Measurements from ENCODE around the gene C10orf90.

C10orf90 gene

DNA sequence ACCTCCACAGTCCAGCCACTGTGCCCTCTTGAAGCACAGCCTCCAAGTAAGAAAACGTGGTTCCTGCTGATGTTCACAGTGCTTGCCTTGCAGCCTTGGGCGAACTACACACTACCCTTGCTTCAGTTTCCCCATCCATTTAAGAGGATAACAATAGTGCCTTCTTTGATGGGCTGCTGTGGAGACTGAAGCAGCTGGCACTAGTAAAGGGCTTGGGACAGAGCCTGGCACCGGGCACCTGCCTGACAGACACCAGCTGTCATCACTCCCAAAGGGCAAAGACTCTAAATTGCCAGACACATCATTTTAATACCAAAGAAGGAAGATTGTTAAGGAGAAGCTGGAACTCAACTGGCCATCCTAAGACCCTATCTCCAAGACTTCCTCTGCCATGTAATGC is 3.1 kb upstream of the C10orf90 start:
- no peak for DNase-seq (ENCODE audit: low read depth in 3 of 3)

DNA sequence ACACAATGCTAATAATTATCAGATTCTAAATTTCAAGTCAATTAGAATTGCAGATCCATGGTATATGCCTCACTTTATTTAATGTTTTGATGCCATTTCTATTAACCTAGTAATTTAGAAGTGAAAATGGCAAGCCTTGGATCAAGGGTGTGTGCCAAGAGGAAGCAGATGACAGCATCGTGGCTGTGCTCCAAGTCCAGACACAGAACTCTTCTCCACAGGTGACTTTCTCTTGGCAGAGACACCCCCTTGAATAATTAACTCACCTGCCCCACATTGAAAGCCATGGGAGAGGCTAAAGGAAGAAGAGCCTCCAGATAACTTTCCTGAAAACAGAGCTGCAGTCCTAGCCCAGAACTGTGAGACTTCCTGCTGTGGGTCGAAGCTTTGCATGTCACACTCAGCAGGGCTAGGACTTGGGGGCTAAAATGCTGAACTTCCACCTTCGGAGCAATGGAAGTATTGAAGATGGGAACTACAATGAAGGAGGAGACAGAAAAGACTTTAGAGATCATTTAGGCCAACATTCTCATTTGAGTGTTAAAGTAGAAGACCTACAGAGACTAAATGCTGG is 996 bp upstream of the C10orf90 start:
- DNase-seq (ENCODE audit: low read depth in 3 of 3): no peak

DNA sequence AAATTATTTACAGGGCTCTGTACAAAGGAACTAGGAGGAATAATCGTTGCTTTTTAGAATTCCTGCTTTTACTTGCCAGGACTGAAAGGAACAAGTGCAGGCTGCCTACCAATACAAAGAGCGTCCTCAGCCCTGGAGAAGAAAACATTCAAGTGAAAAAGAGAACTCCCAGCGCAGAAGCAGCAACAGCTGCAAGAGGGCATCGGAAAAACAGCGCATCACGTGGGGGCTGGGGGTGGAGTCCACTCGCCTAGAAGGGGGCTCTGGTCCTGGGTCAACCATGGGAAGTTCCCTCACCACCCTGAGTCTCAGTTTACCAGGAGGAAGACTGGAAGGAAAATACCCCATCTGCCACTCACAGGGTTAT is 385 bp upstream of the C10orf90 start:
- no peak for DNase-seq (ENCODE audit: low read depth in 3 of 3)

DNA sequence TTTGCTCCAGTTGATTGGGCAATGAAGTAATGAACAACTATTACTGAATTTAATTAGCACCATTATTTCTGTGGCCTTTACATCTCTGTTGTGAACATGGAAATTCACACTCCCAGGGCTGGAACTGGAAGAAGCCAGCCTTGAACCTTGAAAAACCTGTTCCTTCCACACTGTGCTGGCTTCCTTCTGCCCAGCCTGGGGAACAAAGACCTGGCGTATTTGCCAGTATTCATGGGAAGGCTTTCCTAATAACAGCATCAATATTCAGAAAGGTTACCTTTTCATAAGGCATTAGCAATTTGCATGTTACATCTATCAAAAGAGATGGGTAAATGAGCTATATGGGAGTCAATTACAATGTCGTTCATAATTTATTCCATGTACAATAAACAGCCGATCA is 1.3 kb downstream of the C10orf90 start:
- DNase-seq (ENCODE audit: low read depth in 3 of 3): no peak

DNA sequence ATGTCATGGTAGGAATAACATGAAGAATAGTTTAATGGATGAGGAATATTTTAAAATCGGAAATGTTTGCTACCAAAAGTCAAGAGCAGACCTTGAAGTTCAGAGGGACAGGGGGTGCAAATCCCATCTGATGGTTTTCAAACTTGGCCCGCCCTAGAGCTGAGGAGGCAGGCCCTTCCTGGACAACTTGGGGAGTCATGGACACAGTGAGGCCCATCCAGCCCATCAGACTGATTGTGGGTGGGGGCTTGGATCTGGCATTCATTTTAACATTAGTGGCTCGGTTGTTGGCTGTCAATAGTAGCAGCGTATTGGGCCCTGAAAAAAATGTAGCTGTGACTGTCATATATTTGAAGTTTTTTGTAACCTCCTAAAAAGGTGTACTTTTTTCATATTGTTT is 2.0 kb downstream of the C10orf90 start:
- DNase-seq (ENCODE audit: low read depth in 3 of 3): no peak

DNA sequence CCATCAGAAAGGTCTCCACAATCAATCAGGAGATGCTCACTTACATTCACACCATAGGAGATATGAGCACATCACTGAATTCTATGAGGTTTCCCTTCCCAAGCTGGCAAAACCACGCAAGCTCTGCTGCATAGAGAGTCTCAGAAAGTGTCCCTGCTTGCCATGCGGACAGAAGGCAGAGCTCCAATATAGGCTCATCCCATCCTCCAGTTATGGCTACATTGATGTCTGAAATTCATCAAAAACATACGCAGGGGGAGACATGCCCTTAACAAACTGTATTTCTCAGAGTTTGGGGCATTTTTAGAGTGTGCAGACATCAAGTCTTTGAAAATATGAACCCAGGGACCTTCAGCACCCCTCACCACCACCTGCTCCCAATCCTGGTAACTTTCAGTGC is 2.9 kb downstream of the C10orf90 start:
- no peak for DNase-seq (ENCODE audit: low read depth in 3 of 3)

DNA sequence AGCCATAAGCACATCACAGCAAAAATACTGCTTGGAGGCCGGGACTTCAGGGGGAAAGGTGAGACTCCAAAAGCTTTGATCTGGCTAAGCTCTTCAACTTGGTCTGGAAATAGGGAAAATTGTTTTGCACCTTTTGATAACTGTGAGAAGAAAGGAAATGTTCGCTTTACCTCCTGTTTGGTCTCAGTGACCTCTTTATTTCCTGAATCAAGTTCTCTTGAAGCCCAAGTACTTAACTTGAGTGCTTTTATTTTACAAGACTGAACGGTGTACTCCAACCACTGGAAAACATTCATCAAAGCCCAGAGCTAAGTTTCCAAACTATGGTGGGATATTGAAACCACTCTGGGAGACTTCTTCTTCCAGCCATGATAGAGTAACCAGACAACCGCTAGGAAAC is 5.3 kb downstream of the C10orf90 start:
- no peak for DNase-seq (ENCODE audit: low read depth in 3 of 3)

DNA sequence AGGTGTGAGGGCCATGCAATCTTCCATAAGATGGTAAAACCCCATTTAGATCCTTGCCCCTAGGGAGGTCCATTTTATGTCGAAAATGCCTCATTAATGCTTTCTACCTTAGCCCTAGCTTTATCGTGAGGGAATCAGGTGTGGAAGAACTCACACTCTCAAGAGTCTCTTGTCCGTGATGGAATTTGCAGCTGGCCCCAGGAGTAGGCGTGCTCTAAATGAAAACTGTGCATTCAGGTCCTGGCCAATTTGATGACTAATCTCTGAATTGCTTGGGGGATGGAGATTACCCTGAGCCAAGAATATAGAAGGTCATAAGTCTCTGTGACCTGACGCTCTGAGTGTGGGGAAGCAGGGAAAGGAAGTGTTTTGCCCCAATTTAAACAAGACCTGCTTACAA is 6.6 kb downstream of the C10orf90 start:
- DNase-seq (ENCODE audit: low read depth in 3 of 3): no peak

DNA sequence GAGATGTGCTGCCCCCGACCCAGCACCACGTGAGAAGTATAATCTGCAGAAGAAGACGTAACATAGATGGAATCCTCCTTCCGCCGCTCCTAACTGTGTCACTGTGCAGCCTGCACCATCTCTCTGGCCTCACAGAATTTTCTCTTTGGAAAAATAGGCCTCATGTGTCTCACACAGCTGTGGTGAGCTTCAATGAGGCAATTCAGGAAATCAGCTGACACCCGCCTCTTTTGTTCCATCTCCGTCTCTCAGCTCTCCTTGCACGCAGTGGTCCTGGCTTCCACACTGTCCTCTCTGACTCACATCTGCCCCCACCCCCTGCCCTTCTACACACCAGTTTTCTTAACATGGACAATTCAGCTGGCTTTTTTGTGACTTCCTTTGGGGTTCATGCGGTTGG is 7.2 kb downstream of the C10orf90 start:
- no peak for DNase-seq (ENCODE audit: low read depth in 3 of 3)

DNA sequence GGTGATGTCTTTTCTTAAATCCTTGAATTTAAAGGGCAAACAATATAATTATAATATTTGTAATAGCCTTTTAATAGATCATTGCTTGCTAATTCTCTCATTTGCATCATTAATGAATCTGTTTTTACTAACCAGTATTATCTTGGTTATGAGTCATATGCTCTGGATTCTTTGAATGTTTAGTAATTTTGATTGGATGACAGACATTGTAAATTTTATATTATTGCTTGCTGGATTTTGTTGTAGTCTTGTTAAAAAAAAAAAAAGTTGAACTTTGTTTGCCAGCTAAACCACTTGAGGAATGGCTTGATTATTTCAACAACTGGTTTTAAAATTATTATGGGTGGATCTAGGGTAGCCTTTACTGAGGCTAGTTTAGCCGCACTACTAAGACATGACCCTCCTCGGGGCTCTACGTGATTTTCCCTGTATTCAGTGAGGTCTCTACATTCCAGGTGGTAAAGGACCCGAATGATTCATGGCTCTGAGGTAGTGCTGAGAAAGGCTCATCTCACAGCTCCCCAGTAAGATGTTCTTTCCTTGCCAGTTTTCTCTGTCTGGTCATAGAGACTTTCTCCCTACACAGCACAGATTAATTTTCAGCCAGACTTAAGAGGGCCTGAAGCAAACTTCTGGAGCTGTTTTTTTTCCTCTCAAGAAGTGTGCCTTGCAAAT is 8.5 kb downstream of the C10orf90 start:
- DNase-seq (ENCODE audit: low read depth in 3 of 3): no peak

DNA sequence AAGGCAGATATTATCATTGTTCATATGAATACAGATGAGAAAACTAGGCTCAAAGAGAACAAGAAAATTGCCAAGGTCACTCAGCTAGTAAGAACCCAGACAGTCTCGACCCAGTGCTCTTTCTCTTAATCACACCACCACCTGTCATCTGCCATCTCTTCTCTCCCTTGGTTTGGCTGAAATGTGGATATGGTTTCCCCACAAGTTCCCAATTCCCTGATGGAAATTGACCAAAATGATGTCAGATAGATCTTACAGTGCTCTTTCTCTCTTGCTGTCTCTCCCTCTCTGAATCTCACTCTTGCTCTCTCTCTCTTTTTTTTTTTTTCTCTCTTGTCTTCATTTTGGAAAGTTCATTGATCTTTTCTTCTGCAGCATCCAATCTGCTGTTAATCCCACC is 9.1 kb downstream of the C10orf90 start:
- no peak for DNase-seq (ENCODE audit: low read depth in 3 of 3)

DNA sequence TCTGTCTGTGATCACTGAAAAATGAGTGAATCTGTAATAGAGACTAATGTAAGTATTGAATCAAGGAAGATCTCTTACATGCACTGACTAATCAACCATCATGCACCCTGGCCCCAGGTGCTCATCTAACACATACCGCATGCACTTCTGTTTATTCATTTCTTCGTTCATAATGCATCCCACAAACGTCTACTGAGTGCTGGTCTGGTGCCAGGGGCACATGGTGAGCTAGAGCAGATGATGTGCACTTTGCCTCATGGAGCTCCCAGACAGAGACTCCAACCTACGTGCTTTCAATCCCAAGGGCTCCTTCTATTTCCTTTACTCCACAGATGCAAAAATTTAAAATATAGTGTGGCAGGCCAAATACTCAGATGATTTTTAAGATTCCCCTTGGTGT is 10.7 kb downstream of the C10orf90 start:
- no peak for DNase-seq (ENCODE audit: low read depth in 3 of 3)

DNA sequence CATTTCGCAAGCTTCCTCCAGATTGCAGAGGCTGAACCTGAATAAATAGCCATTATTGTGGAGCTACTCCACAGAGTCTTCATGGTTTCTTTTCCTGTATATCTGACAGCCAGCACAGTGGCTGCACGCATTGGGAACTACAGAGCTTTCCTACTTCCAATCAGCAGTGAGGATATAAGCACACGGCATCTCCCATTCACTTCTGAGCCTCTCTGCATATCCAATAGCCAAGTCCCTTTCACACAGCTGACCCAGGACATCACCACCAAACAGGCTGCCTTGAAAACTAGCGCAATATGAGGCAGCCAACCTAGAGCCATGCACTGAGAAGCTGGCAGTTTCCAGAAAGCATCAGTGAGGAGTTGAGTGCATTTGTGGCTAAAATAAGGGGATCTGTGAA is 11.6 kb downstream of the C10orf90 start:
- no peak for DNase-seq (ENCODE audit: low read depth in 3 of 3)

DNA sequence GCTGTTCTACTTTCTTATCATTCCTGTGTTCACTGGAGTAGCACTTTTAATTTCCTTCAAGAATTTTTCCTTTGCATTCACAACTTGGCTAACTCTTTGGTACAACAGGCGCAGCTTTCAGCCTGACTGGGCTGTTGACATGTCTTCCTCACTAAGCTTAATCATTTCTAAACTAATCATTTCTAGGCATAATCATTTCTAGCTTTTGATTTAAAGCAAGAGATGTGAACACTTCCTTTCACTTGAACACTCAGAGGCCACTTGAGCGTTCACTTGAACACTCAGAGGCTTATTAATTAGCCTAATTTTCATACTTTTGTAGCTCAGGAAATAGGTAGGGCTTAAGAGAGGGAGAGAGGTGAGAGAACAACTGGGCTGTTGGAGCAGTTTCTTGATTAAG is 15.9 kb downstream of the C10orf90 start:
- no peak for DNase-seq (ENCODE audit: low read depth in 3 of 3)

DNA sequence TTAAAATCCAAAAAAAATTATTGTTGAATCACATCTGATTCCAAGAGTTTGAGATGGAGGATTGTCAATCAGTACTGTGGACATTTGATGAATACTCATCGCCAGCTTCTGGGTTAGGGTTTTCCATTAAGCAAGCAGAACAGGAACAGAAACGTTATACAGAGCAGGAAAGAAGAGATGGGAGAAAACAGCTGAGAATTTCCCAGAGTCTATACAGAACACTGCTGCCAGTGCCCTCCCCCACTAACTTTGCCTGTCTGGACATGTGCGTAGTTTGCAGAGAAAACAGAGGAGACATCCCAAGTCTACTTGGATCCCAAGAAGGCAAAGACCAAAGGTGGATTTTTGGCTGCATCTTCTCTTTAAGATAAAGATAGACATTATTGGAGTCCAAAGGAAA is 19.0 kb downstream of the C10orf90 start:
- no peak for DNase-seq (ENCODE audit: low read depth in 3 of 3)

DNA sequence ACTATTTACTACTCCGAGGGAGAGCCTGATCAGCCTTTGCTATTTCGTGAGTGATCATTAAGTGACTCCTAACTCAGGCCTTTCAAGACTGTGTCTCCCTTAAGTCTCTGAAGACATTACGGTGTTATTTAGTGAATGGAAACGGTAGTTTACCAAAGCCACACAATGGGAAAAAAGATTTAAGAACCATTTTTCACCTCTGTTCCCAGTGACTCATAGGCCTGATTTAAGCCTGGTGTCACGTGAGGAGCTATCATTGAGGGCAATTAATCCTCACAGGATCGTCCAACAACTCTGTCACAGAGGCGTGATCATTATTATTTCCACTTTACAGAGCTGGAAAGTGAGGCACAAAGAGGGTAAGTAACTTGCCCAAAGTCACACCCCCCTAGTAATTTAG is 20.3 kb downstream of the C10orf90 start:
- no peak for DNase-seq (ENCODE audit: low read depth in 3 of 3)

DNA sequence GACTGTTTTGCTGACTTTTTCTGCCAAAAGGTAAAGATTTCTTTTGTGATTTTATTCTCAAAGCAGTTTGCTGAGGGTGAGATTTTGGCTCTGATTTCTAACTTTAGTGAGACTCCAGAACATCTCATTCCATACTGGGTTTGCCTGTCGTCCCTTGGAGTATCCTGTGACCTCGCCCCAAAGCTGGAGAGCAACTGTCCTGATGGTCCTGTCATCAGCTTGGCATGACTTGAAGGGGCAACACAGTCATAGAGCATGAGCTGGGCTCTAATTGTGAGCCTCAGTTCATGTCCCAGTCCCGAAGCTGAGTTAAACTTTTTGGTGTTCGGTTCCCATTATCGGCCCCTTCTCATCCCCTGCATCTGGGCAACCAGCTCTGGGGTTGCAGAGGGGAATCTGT is 23.4 kb downstream of the C10orf90 start:
- DNase-seq (ENCODE audit: low read depth in 3 of 3): no peak

DNA sequence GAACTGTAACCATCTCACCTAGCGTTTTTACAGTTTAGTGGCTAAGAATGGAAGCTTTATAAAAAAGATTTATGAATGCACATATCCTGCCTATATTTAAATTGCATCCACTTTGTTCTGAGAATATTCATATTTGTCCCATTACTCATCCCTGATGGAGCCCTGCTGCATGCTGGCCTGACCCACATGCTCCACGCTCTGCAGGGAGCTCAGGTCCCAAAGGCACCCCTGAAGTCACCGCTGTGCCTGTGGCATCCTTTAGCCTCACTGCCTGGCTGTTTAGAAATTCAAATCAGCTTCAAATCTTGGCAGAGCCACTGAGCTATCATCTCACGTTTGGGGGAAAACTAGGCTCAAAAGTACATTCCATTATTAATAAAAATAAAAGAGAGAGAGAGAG is 24.4 kb downstream of the C10orf90 start:
- no peak for DNase-seq (ENCODE audit: low read depth in 3 of 3)

DNA sequence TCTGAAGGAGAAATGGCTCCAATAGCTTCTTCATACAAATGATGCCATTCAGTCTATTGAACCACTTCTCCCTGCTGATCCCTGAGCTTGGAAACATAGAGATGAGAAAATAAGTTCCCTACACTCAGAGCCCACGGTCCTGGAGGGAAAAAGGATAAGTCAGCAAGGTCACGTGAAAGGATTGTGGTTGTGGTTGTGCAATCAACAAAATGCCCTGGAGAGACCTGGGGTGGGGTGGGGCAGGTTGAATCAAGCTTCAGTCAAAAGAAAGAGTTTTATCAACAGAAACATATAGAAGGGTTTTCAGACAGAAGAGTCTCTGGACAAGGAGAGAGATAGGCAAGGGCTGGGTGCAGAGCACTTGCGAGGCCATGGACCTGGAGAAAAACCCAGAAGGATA is 30.1 kb downstream of the C10orf90 start:
- DNase-seq (ENCODE audit: low read depth in 3 of 3): no peak

DNA sequence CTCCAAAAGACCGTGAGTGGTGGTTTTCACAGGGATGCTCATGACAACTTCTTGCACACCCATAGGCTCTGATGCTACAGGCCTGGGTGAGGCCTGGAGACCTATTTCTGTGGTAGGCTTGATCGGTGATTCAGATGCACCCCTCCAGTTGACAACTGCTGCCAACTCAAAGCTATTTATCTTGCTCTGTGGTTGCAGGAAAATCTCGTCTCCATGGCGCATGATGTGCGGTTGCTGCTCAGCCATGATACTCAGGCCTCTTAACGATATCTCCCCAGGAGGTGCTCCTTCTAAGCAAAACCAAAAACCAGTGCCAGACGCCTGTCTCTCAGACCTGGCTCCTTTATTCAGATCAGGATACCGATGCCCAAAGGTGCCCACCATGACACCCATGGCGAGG is 31.4 kb downstream of the C10orf90 start:
- DNase-seq (ENCODE audit: low read depth in 3 of 3): no peak

DNA sequence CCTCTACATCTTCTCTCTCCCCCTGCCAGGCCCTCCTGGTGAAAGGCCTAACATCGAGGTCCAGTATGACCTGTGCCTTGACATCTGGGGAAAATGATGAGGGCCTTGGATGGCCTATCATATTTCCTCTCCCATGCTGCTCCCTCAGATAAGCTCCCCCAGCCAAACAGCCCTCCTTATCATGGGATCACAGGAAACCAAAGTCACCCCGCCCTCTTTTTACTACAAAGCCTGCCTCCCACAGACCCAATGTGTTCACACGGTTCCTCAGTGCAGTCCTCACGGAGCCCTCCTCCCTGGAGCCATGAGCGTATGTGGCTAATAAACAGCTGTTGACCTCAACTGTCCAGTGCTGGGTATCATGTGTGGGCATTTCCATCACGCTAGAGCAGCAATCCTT is 32.0 kb downstream of the C10orf90 start:
- no peak for DNase-seq (ENCODE audit: low read depth in 3 of 3)

DNA sequence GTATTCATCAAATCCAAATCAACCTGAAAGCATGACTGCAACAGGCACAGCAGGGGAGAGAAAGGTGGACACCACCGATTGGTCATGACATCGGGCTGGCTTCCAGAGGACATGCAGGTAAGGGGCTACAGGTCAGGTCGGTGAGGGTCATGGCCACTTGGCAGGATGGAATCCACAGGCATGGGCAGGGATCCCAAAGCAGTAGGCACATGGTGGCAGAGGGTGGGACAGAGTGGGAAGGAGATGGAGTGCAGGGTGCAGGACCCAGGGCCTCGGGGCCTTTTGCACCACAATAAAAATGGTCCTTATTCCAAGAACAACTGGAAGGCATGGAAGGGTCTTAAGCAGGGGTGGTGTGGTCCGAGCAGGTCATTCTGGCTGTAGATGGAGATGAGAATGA is 33.0 kb downstream of the C10orf90 start:
- DNase-seq (ENCODE audit: low read depth in 3 of 3): no peak

DNA sequence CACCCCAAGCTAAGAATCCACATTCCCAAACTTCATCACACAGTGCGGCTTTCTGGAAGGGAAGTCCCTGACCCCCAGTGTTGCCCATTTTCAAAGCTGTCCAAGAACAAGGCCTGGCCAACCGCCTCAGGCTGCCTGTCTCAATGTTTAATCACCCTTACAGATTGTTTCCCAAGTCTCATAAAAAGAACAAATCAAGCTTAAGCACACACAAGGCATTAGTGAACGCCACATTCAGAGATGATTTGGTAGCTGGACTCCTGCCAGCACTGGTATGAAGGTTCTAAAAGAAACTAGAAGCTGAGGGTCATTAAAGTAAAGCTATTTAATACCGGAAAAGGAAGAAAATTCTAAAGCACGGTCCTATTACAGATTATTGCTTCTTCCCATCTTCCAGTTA is 35.6 kb downstream of the C10orf90 start:
- DNase-seq (ENCODE audit: low read depth in 3 of 3): no peak

DNA sequence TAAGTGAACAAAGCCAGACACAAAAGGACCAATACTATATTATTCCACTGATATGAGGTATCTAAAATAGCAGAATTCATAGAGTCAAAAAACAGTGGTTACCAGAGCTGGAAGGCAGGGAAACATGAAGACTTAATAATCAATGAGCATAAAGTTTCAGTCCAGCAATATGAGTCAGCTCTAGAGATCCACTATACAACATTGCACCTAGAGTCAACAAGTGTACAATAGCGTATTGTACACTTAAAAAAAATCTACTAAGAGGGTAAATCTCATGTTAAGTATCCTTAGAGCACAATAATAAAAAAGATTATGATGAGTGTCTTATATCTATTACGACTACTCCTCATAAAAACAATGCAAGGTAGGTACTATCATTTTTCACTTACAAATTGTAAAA is 36.1 kb downstream of the C10orf90 start:
- DNase-seq (ENCODE audit: low read depth in 3 of 3): no peak
